ENCODE measurements around the gene GNPTAB.
"Not testable (repeated sequence)": the region's sequence is repeated elsewhere in the genome, so short reads cannot be mapped to it uniquely, and the experiment has no call there.

GNPTAB gene

GRCh38 chr12:101830367-101831325 is at the start of gene GNPTAB:
Gene GNPTAB (minus strand): TSS chr12:101830959. CDS start chr12:101830675, 284 bp downstream.
- peak; percentile 79 to 80 for DNase-seq (ENCODE audit: low read depth in 2 of 2)

- DNase-seq (ENCODE audit: low read depth in 2 of 2), result no peak
Measured at GRCh38 chr12:101878243-101878821, 47.6 kb upstream of the GNPTAB start.

- no peak for DNase-seq (ENCODE audit: low read depth in 2 of 2)
Measured at GRCh38 chr12:101877806-101878242, 47.1 kb upstream of the GNPTAB start.

- peak; percentile 74 to 79 for DNase-seq (ENCODE audit: low read depth in 2 of 2)
Measured at GRCh38 chr12:101876861-101877805, 46.4 kb upstream of the GNPTAB start, which contains the start of gene DRAM1. Gene DRAM1 (plus strand): TSS chr12:101877580. CDS start chr12:101877790, 210 bp downstream.

- DNase-seq (ENCODE audit: low read depth in 2 of 2), result no peak
Measured at GRCh38 chr12:101876322-101876860, 45.6 kb upstream of the GNPTAB start.

- DNase-seq (ENCODE audit: low read depth in 2 of 2), result no peak
Measured at GRCh38 chr12:101875162-101875561, 44.4 kb upstream of the GNPTAB start.

GRCh38 chr12:101870925-101871324 is 40.2 kb upstream of the GNPTAB start:
- DNase-seq (ENCODE audit: low read depth in 2 of 2), result no peak

GRCh38 chr12:101867619-101868018 is 36.9 kb upstream of the GNPTAB start:
- DNase-seq (ENCODE audit: low read depth in 2 of 2), result not testable (repeated sequence)

GRCh38 chr12:101866615-101867373 is 36.0 kb upstream of the GNPTAB start:
- no peak for DNase-seq (ENCODE audit: low read depth in 2 of 2)

- DNase-seq (ENCODE audit: low read depth in 2 of 2), result no peak
Measured at GRCh38 chr12:101863981-101864380, 33.2 kb upstream of the GNPTAB start.

GRCh38 chr12:101862245-101862644 is 31.5 kb upstream of the GNPTAB start:
- DNase-seq (ENCODE audit: low read depth in 2 of 2), result no peak

GRCh38 chr12:101861688-101862087 is 30.9 kb upstream of the GNPTAB start:
- not testable (repeated sequence) for DNase-seq (ENCODE audit: low read depth in 2 of 2)

- DNase-seq (ENCODE audit: low read depth in 2 of 2), result peak in 1 of 2 experiments; percentile 22
Measured at GRCh38 chr12:101859664-101860607, 29.2 kb upstream of the GNPTAB start.

GRCh38 chr12:101858361-101858760 is 27.6 kb upstream of the GNPTAB start:
- no peak for DNase-seq (ENCODE audit: low read depth in 2 of 2)

- DNase-seq (ENCODE audit: low read depth in 2 of 2), result peak; percentile 93
Measured at GRCh38 chr12:101857043-101857558, 26.3 kb upstream of the GNPTAB start.

GRCh38 chr12:101856614-101857013 is 25.9 kb upstream of the GNPTAB start:
- DNase-seq (ENCODE audit: low read depth in 2 of 2), result not testable (repeated sequence)

- DNase-seq (ENCODE audit: low read depth in 2 of 2), result no peak
Measured at GRCh38 chr12:101855976-101856375, 25.2 kb upstream of the GNPTAB start.

- peak in 1 of 2 experiments; percentile 29 for DNase-seq (ENCODE audit: low read depth in 2 of 2)
Measured at GRCh38 chr12:101855364-101855884, 24.7 kb upstream of the GNPTAB start.

- DNase-seq (ENCODE audit: low read depth in 2 of 2), result no peak
Measured at GRCh38 chr12:101854747-101855146, 24.0 kb upstream of the GNPTAB start.
